Activated T-helper 1 cell treated with anti-CD3 and anti-CD28 coated beads, Interleukin-12 subunit alpha, Interleukin-12 subunit beta, Interleukin-2, Interleukin-4 antibody, amounts not matched to agents 30 ng/mL and 10 ng/mL and 1 ng/mL, durations not matched to agents 14 hours and 24 hours and 36 hours (primary cell): ENCODE measurements around the gene ARMH3. TPM values are rescaled to one million over a fixed set of nuclear protein-coding genes. Genes with fewer than 3 reads are reported as not detected.

ENCODE experiments used
- DNase-seq: peaks from one replicate; pipeline ENCODE4 v3.0.0; 2021; ENCODE audit warnings: low spot score
- H3K27ac Mint-ChIP-seq: one replicate; pipeline ENCODE4 v1.8.0; 2021; ENCODE audit warnings: mild to moderate bottlenecking, mixed read lengths
- H3K27me3 Mint-ChIP-seq: one replicate; pipeline ENCODE4 v1.8.0; 2022; ENCODE audit warnings: mild to moderate bottlenecking, moderate library complexity, mixed read lengths; ENCODE audit not compliant: insufficient read depth
- H3K36me3 Mint-ChIP-seq: one replicate; pipeline ENCODE4 v1.8.0; 2021; ENCODE audit warnings: low read depth, mixed read lengths
- H3K4me1 Mint-ChIP-seq: one replicate; pipeline ENCODE4 v1.8.0; 2021; ENCODE audit warnings: low read depth, mixed read lengths
- H3K4me3 Mint-ChIP-seq: one replicate; pipeline ENCODE4 v1.8.0; 2021; ENCODE audit warnings: mild to moderate bottlenecking, moderate library complexity, mixed read lengths
- H3K9me3 Mint-ChIP-seq: one replicate; pipeline ENCODE4 v1.8.0; 2021; ENCODE audit warnings: mixed read lengths
- intact Hi-C: fragments of 100-400 bp; cut with micrococcal nuclease; formaldehyde crosslinking; loops from one replicate; pipeline ENCODE4 v1.15.1; 2024
- total RNA-seq: library from RNA; stranded (reverse); gene quantifications from 2 replicates; pipeline ENCODE4 v1.2.3, GENCODE V29; 2022

The ARMH3 gene
- total RNA-seq = 21.5 and 24.8 TPM in 2 replicates

DNA sequence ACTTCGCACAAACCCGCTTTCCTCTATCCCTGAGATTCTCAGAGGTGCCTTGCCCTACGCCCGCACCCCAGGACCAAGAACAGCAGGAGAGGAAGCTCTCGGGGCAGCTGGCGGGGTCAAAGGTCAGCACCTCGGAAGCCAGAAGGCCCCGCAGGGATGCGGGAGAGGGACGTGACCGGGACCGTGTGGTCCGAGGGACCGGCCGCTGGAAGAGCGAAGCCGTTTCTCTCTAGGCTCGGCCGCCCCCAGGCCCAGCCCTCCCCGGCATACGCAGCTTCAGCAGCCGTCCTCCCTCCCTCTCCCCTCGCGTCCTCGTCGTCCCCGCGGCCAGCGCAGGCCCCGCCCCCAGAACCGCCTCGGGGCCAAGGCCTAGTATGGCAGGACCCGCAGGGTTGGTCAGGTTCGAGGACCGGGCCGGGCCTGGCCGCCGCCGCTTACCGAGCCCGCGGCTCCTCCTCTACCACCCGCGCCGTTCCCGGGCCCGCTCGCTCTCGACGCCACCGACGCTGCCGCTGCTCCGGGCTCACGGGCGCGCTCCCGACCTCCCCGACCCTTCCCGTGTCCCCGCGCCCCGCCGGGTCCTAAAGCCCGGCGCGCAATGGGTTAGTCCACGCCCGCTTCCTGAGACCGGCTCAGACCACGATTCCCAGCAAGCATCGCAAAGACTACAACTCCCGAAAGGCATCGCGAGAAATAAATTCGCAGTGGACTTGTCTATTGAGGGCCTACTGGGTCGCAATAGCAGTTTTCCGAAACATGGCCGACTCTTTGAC, at the start of gene ARMH3:
ARMH3 (minus strand) TSS at position 527 of the 773 bp plus-strand sequence. CDS start 16,059 bp downstream, outside the sequence.
- Mint-ChIP-seq H3K9me3 (no peaks in the 10 kb centered on the region), H3K36me3 (no peaks in the 10 kb centered on the region), H3K27me3 (no peaks in the 10 kb centered on the region), H3K27ac (peak within 1 kb of the TSS; percentile 94), H3K4me1 (peaks cover 31% of the 10 kb centered on the region), H3K4me3 (peak within 1 kb of the TSS; percentile 89)
- intact Hi-C loops = loop anchor here (1.0 to 5.0 kb wide), 9 partner anchors 9 to 656 kb away; partner anchors contain the start of genes ACTR1A, ARL3, GBF1 and HPS6
- DNase-seq = peak; percentile 90

DNA sequence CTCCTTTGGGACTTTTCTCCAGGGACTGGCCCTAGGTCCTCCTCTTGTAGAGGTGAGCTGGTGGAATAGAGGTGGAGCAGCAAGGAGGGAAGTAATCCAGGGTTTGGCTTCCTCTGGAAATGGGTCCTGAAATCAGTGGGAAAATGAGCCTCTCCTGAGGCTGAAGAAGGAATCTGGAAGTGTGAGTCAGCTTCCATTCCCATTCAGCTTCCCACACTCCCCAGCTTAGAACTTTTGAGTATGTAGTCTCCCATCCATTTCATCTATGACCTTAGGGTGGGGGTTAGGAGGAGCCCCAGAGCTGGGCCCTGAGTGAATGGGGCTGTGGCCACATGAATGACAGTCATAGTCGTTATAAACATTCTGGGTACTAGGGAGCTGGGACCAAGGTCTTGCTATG, 46.4 kb upstream of the ARMH3 start:
- Mint-ChIP-seq H3K9me3 (no peaks in the 10 kb centered on the region), H3K36me3 (peaks cover 20% of the 10 kb centered on the region), H3K4me1 (peaks cover 10% of the 10 kb centered on the region), H3K4me3 (no peak overlapping the region), H3K27me3 (no peaks in the 10 kb centered on the region), H3K27ac (no peak overlapping the region)
- DNase-seq = no peak
- intact Hi-C loops = no loop called here

DNA sequence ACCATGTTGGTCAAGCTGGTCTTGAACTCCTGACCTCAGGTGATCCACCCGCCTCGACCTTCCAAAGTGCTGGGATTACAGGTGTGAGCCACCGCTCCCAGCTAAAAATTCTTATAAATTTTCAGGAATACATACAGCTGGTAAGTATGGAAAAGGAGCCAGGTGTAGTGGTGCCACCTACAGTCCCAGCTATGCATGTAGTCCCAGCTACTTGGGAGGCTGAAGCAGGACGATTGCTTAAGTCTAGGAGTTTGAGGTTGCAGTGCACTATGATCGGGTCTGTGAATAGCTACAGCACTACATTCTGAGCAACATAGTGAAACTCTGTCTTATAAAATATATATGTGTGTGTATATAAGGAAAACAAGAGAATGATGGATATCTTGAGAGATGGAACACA, 45.2 kb upstream of the ARMH3 start:
- no peaks in the 10 kb centered on the region for H3K27me3 Mint-ChIP-seq
- H3K36me3 Mint-ChIP-seq = peaks cover 17% of the 10 kb centered on the region
- peaks cover 10% of the 10 kb centered on the region for H3K4me1 Mint-ChIP-seq
- H3K4me3 Mint-ChIP-seq = no peak overlapping the region
- H3K9me3 Mint-ChIP-seq = no peaks in the 10 kb centered on the region
- DNase-seq = no peak
- H3K27ac Mint-ChIP-seq = no peak overlapping the region
- intact Hi-C loops = no loop called here

- H3K27me3 Mint-ChIP-seq = no peaks in the 10 kb centered on the region
- no peak overlapping the region for H3K4me3 Mint-ChIP-seq
- no peak overlapping the region for H3K27ac Mint-ChIP-seq
- no peak for DNase-seq
- no peaks in the 10 kb centered on the region for H3K9me3 Mint-ChIP-seq
- peaks cover 7% of the 10 kb centered on the region for H3K36me3 Mint-ChIP-seq
- no peaks in the 10 kb centered on the region for H3K4me1 Mint-ChIP-seq
- intact Hi-C loops = no loop called here
These were observed 40.5 kb upstream of the ARMH3 start for GRCh38 chr10:102096449-102096848.

DNA sequence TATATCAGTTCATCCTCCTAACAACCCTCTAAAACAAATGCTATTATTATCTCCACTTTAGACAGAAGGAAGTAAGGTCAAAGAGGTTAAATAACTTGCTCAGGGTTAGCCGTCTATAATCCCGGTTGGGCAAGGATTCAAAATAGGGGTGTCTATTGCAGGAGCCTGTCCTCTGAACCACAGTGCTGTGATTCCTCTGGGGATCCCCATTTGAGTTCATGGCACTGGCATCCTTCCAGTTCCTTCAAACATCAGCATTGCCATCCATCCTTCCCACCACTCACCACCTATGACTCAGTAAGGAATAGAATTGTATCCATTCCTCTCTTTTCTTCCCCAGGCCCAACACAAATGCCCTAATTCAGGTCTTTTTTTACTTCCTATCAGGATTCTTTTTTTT, 34.8 kb upstream of the ARMH3 start:
- Mint-ChIP-seq H3K4me3 (no peak overlapping the region), H3K36me3 (no peaks in the 10 kb centered on the region), H3K27ac (no peak overlapping the region), H3K4me1 (no peaks in the 10 kb centered on the region), H3K9me3 (no peaks in the 10 kb centered on the region), H3K27me3 (no peaks in the 10 kb centered on the region)
- DNase-seq = no peak
- intact Hi-C loops = no loop called here

DNA sequence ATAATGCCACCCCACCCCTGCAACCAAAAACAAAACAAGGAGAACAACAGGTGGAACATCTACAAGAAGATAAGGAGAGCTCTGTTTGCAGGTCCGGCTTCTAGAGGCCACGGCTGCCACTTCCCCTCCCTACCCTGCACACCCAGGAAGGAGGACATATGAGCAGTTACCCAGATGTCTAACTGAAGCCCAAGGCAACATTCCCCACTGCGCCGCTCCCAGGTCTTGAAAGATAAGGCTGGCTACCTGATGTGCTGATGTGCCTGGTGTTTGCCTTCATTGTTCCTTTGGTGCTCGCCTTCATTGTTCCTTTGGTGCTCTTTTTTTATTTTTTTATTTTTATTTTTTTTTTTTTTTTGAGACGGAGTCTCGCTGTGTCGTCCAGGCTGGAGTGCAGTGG, 30.2 kb upstream of the ARMH3 start:
- no peaks in the 10 kb centered on the region for H3K4me1 Mint-ChIP-seq
- H3K9me3 Mint-ChIP-seq = no peaks in the 10 kb centered on the region
- intact Hi-C loops = no loop called here
- H3K27ac Mint-ChIP-seq = no peak overlapping the region
- no peaks in the 10 kb centered on the region for H3K27me3 Mint-ChIP-seq
- H3K36me3 Mint-ChIP-seq = no peaks in the 10 kb centered on the region
- no peak for DNase-seq
- H3K4me3 Mint-ChIP-seq = no peak overlapping the region

GRCh38 chr10:102085336-102085735, 29.4 kb upstream of the ARMH3 start:
- Mint-ChIP-seq H3K27ac (no peak overlapping the region), H3K36me3 (no peaks in the 10 kb centered on the region), H3K27me3 (no peaks in the 10 kb centered on the region), H3K4me3 (no peak overlapping the region), H3K9me3 (no peaks in the 10 kb centered on the region), H3K4me1 (no peaks in the 10 kb centered on the region)
- intact Hi-C loops = no loop called here
- no peak for DNase-seq

DNA sequence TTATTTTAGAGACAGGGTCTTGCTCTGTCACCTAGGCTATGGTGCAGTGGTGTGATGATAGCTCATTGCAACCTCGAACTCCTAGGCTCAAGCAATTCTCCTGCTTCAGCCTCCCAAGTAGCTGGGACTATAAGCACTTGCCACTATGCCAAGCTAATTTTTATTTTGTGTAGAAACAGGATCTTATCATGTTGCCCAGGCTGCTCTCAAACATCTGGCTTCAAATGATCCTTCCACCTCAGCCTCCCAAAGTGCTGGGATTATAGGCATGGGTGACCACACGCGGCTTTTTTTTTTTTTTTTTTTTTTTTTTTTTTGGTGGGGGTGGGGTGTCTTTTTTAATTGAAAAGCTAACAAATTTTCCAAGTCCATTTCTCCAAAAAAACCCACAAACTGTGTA, 27.6 kb upstream of the ARMH3 start:
- intact Hi-C loops = no loop called here
- no peak overlapping the region for H3K4me3 Mint-ChIP-seq
- no peaks in the 10 kb centered on the region for H3K9me3 Mint-ChIP-seq
- H3K27me3 Mint-ChIP-seq = peaks cover 2% of the 10 kb centered on the region
- no peak overlapping the region for H3K27ac Mint-ChIP-seq
- no peaks in the 10 kb centered on the region for H3K36me3 Mint-ChIP-seq
- DNase-seq = no peak
- H3K4me1 Mint-ChIP-seq = no peaks in the 10 kb centered on the region

DNA sequence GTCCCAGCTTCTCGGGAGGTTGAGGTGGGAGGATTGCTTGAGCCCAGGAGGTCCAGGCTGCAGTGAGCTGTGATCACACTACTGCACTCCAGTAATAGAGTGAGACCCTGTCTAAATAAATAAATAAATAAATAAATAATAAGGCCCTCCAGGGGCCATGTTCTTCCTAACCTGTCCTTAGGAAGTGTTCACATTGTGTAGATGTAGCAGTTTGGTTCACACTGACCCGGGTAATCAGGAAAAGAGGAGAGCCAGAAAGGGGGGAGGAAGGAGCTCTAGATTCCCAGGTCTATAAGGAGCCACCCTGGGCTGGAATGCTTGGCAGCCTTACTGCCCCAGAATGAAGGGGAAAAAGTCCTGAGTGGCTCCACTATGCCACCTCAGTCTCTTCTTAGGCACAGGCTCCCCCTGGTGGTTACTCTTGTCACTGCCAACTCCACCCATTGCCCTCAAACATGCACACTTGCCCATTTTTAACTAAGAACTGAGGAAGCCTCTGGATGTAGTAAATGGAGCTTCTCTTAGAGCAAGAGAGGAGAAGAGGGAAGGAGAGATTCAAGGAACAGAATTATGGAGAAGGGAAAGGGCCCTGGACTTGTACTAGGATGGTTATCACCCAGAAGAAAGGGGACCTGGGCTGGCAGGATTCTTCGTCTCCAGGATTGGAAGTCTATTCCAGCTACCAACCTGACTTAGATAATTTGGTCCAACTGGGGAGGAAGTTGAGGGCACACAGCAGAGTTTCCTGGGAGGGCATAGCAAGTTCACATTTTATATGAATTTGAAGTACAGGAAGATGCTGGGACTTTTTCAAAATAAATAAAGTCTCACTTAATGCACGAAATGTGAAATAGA, 16.9 kb upstream of the ARMH3 start:
- intact Hi-C loops = loop anchor here (1.0 to 5.0 kb wide), 4 partner anchors 42 to 233 kb away; no protein-coding TSS in a partner anchor
- H3K27ac Mint-ChIP-seq = no peak overlapping the region
- H3K9me3 Mint-ChIP-seq = no peaks in the 10 kb centered on the region
- H3K36me3 Mint-ChIP-seq = peaks cover 6% of the 10 kb centered on the region
- DNase-seq = peak; percentile 67
- H3K4me1 Mint-ChIP-seq = peaks cover 6% of the 10 kb centered on the region
- H3K27me3 Mint-ChIP-seq = no peaks in the 10 kb centered on the region
- H3K4me3 Mint-ChIP-seq = no peak overlapping the region

DNA sequence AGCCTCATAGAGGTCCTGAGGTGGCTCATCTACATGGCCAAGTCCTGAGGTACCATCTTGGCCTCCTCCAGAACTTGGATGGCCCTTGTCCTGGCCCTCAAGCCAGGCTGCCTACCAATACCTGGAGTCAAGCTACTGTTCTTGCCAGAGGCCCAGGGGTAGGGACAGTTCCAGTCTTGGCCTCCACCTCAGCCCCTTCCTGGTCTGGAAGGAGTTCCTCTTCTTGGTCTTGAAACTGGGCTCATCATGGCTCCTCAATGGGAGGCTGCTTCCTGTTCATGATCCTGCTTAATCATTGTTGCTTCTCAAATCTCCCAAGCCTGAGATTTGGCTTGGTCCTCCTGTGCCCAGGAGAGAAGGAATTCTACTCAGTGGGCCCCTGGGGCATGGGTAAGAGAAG, 13.1 kb upstream of the ARMH3 start:
- peaks cover 6% of the 10 kb centered on the region for H3K36me3 Mint-ChIP-seq
- H3K4me3 Mint-ChIP-seq = no peak overlapping the region
- H3K27me3 Mint-ChIP-seq = no peaks in the 10 kb centered on the region
- no peak for DNase-seq
- H3K4me1 Mint-ChIP-seq = peaks cover 21% of the 10 kb centered on the region
- intact Hi-C loops = loop anchor here (10.0 kb wide), 1 partner anchor 786 kb away; the partner anchor contains the start of gene BORCS7
- no peak overlapping the region for H3K27ac Mint-ChIP-seq
- H3K9me3 Mint-ChIP-seq = no peaks in the 10 kb centered on the region

DNA sequence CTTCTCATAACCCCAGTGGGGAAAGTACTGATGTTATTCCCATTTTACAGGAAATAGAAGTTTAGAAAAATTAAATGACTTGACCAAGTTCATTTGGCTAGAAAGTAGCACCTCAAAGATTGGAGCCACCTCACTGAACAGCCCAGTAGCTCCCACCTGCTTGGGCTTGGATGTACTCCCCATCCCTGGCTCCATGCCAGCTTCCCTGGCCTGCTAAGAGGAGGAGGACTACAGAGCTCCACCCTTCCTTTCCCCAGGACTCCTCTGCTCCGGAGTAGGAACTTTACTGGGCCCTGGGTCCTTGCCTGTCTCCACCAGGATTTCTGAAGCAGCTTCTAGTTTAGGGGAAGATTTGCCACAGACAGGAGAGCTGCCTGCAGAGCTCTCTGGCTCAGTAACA, 12.2 kb upstream of the ARMH3 start:
- Mint-ChIP-seq H3K4me1 (peaks cover 22% of the 10 kb centered on the region), H3K27ac (no peak overlapping the region), H3K36me3 (peaks cover 6% of the 10 kb centered on the region), H3K9me3 (no peaks in the 10 kb centered on the region), H3K27me3 (no peaks in the 10 kb centered on the region), H3K4me3 (peak overlapping the region; percentile 15)
- DNase-seq = no peak
- intact Hi-C loops = loop anchor here (10.0 kb wide), 1 partner anchor 787 kb away; the partner anchor contains the start of gene BORCS7

DNA sequence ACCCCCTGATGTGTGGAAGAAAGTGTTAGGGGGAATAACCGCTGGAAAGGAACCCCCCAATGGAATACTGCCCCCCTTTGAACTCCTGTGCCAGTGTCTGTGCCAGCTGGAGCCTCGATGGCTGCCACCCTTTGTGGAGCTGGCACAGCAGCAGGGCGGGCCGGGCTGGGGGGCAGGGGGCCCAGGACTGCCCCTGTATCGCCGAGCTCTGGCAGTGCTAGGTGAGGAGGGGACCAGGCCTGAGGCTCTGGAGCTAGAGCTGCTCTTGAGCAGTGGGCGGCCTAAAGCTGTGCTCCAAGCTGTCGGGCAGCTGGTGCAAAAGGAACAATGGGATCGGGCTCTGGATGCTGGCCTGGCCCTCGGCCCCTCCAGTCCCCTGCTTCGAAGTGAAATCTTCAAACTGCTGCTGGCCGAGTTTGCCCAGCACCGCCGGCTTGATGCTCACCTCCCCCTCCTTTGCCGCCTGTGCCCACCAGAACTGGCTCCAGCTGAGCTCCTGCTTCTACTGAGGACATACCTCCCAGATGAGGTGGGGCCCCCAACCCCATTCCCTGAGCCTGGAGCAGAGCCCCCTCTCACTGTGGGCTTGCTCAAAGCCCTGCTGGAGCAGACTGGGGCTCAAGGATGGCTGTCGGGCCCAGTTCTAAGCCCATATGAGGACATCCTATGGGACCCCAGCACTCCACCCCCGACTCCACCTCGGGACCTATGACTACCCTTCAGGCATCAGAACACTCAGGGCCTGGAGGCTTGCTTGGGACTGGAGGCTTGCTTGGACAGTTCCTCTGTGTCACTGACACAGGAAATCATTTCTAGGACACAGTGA, 11.3 kb upstream of the ARMH3 start:
- H3K36me3 Mint-ChIP-seq = peaks cover 6% of the 10 kb centered on the region
- H3K27me3 Mint-ChIP-seq = no peaks in the 10 kb centered on the region
- peak overlapping the region; percentile 70 for H3K4me3 Mint-ChIP-seq
- H3K27ac Mint-ChIP-seq = peak overlapping the region; percentile 78
- DNase-seq = no peak
- peaks cover 17% of the 10 kb centered on the region for H3K4me1 Mint-ChIP-seq
- intact Hi-C loops = loop anchor here (10.0 kb wide), 1 partner anchor 787 kb away; the partner anchor contains the start of gene BORCS7
- no peaks in the 10 kb centered on the region for H3K9me3 Mint-ChIP-seq
